Stimulated activated CD4-positive, alpha-beta T cell treated with anti-CD3 and anti-CD28 coated beads, Interleukin-1b, Interleukin-23, amount 100 ng/mL, for 1 hour (primary cell): ENCODE results near the gene PIM1.
A peak's percentile ranks its signal among the peaks of the same experiment; 100 is the strongest.
"Not testable (repeated sequence)": the region's sequence is repeated elsewhere in the genome, so short reads cannot be mapped to it uniquely, and the experiment has no call there.

Source experiments
- DNase-seq, 2 donors: peaks; one replicate each; pipeline ENCODE4 v3.0.0-alpha.2; 2020; ENCODE audit warnings: low read depth in 2 of 2

PIM1 gene

DNA sequence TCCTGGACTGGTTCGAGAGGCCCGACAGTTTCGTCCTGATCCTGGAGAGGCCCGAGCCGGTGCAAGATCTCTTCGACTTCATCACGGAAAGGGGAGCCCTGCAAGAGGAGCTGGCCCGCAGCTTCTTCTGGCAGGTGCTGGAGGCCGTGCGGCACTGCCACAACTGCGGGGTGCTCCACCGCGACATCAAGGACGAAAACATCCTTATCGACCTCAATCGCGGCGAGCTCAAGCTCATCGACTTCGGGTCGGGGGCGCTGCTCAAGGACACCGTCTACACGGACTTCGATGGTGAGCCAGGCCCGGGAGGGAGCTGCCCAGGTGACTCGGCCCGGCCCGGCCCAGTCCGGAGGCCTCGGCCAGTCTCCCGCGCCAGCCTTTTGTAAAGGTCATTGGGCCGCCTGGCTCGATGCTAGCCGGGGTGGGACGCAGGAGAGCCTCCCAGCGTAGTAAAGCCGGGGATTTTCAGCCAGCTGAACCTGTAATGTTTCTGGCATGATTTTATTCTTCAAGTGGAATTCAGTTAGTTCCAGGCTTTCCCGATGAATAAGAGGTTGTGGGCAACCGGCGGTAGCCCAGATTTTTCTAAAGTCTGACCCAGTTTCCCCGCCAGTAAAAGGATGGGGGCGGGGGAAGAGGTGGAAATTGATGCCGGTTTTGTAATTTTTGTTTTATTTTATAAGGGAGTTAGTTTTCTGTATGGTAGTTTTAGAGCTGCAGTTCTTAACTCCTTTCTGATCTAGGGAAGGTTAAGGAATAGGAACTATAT lies 1.4 kb downstream of the PIM1 start:
- DNase-seq = no peak

DNA sequence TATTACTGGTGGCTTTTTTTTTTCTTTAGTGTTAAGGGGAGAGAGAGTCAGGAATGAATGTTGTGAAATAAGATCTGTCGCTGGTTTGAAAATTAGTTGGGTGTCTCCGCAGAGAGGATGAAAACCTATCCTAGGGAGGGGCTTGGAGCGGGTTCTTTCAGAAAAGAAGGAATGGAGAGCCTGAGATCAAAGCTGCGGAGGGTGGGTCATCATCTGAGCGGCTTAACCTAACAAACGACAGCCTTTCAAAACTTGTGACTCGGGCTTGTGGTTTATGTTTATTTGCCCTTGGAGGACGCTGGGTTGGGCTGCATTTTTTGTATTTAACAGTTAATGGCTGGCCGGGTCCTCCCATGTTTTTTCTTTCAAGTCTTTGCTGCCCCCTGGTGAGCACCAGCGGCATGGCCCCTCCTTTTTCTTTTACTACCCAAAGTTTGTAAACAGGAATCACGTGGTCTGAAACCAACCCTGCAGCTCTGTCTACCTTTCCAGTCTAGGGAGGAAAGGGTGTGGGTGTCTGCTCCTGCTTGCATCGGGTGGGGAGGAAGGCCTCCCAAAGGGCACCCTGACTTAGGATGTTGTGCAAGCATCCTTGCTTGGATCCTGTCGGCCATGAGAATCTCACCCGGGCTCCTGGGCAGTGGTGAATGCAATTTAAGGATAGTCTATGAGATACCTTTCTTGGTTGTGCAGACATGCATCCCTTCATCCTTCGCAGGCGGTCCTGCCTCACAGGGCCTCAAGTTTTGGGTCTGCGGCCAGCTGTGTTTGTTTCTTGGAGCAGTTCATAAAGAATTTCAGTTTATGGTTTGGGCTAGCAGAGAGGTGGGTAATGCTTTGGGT lies 2.2 kb downstream of the PIM1 start:
- peak; percentile 81 to 90 for DNase-seq

DNA sequence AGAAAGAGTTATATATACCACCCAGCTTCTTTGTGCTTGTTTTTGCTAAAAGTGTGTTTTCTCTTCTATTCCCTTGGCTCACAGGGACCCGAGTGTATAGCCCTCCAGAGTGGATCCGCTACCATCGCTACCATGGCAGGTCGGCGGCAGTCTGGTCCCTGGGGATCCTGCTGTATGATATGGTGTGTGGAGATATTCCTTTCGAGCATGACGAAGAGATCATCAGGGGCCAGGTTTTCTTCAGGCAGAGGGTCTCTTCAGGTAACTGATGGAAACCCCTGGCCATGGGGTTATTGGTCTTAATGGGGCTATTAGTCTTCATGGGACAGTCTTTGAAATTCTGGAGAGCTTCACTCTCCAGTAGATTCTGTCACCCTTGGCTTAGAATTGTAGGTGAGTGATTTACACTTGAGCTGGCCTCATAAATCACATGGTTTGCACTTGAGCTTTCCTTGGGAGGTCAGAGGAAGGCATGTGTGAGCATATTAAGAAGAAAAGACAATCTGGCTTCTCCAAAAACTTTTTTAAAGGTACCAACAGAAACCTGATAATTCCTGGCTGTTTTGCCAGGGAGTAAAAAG lies 3.0 kb downstream of the PIM1 start:
- no peak for DNase-seq

GRCh38 chr6:37173493-37174195 lies 3.7 kb downstream of the PIM1 start:
- no peak for DNase-seq

GRCh38 chr6:37174196-37174514 lies 4.2 kb downstream of the PIM1 start:
- no peak for DNase-seq

DNA sequence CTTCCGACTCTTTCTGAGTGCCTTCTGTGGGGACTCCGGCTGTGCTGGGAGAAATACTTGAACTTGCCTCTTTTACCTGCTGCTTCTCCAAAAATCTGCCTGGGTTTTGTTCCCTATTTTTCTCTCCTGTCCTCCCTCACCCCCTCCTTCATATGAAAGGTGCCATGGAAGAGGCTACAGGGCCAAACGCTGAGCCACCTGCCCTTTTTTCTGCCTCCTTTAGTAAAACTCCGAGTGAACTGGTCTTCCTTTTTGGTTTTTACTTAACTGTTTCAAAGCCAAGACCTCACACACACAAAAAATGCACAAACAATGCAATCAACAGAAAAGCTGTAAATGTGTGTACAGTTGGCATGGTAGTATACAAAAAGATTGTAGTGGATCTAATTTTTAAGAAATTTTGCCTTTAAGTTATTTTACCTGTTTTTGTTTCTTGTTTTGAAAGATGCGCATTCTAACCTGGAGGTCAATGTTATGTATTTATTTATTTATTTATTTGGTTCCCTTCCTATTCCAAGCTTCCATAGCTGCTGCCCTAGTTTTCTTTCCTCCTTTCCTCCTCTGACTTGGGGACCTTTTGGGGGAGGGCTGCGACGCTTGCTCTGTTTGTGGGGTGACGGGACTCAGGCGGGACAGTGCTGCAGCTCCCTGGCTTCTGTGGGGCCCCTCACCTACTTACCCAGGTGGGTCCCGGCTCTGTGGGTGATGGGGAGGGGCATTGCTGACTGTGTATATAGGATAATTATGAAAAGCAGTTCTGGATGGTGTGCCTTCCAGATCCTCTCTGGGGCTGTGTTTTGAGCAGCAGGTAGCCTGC lies 4.8 kb downstream of the PIM1 start:
- DNase-seq = no peak

- DNase-seq = no peak
Observed at GRCh38 chr6:37175332-37176267, 5.6 kb downstream of the PIM1 start.

DNA sequence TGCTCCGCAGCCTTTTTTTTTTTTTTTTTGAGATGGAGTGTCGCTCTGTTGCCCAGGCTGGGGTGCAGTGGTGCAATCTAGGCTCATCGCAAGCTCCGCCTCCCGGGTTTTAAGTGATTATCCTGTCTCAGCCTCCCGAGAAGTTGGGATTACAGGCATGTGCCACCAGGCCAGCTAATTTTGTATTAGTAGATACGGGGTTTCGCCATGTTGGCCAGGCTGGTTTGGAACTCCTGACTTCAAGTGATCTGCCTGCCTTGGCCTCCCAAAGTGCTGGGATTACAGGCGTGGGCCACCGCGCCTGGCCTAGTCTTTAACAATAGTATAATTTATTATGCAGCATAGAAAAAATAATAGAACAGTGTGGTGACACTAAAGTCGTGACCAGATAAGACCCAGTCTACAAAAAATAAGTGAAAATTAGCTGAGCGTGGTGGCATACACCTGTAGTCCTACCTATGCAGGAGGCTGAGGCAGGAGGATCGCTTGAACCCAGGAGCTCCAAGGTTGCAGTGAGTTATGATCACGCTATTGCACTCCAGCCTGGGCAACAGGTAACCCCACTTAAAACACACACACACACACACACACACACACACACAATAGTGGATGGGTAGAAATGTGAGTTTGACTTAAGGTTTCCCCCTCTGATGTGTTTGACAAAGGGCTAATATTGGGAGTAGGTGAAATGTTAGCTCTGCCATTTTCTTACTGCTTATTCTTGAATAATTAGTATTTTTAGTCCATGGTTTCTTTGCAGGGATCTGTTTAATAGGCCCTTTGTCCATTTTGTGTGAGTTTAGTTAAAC lies 6.5 kb downstream of the PIM1 start:
- DNase-seq = no peak

DNA sequence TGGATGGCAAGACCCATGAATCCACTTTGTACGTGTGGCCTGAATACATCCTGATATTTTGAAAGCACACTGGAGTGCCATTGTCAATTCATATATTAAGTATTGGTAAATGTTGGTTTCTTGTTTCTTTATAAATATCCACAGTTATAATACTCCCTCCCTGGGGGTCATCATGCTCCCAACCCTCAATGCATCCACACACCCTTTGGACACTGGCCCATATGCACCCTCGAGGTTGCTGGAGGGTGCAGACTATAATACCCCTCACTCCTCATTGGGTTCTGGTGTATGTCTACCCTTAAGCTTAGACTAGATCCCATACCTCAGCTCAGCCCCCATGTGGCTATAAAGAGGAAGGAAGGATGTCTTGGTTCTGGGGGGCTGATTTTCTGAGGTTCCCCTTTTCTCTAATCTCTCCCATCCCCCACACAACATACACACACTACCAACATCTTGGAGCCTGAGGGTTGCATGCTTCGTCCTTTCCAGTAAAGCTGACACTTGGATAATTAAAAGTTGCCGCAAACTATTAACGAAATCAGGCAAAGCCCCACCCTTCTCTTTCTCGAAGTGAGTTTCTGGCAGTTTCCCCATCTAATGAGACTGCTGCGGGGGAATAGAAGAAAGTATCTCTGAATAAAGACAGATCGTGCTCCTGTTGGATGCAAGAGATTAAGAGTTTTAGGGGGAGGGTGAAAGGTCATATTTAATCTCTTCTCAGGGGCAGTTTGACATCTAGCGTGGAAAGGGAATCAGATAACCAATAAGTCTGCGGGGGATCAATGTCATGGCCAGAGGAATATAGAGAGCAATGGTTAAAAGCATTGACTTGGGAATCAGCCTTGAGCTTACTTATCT lies 7.4 kb downstream of the PIM1 start:
- DNase-seq = no peak

- DNase-seq = no peak
Observed at GRCh38 chr6:37177935-37178517, 8.1 kb downstream of the PIM1 start.

DNA sequence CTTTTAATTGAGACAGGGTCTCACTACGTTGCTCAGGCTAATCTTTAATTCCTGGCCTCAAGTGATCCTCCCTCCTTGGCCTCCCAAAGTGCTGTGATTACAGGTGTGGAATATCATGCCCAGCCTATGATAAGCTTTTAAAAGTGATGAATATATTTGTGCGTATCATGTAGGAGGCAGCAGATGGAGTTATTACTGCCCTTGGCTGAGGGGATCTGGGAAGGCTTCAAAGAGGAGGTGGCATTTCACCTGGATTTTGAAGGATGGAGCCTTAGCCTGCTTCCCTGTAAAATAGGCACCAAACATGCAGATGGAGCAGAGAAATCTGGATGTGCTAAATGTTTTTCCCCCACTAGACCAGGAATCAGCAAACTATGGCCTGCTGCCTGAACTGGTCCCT lies 10.1 kb downstream of the PIM1 start:
- DNase-seq = no peak

DNA sequence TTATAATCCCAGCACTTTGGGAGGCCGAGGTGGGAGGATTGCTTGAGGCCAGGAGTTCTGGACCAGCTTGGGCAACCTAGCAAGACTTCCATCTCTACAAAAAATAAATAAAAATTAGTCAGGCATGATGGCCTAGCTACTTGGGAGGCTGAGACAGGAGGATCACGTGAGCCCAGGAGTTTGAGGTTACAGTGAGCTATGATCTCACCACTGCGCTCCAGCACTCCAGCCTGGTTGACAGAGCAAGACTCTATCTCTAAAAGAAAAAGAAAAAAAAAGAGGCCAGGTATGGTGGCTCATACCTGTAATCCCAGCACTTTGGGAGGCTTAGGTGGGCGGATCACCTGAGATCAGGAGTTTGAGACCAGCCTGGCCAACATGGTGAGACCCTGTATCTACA lies 10.7 kb downstream of the PIM1 start:
- DNase-seq = not testable (repeated sequence)

GRCh38 chr6:37182736-37183590 lies 13.0 kb downstream of the PIM1 start:
- DNase-seq = no peak

DNA sequence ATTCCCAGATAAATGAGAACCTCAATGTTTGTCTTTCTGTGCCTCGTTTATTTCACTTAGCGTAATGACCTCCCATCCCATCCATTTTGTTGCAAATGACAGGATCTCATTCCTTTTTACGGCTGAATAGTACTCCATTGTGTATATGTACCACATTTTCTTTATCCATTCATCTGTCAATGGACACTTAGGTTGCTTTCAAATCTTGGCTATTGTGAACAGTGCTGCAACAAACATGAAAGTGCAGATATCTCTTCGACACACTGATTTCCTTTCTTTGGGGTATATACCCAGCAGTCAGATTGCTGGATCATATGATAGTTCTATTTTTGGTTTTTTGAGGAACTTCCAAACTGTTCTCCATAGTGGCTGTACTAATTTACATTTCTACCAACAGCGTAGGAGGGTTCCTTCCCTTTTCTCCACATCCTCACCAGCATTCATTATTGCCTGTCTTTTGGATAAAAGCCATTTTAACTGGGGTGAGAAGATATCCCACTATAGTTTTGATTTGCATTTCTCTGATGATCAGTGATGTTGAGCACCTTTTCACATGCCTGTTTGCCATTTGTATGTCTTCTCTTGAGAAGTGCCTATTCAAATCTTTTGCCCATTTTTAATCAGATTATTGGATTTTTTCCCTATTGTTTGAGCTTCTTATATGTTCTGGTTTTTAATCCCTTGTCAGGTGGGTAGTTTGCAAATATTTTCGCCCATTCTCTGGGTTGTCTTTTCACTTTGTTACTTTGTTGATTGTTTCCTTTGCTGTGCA lies 16.2 kb downstream of the PIM1 start:
- DNase-seq = not testable (repeated sequence)

GRCh38 chr6:37187321-37188022 lies 17.5 kb downstream of the PIM1 start:
- no peak for DNase-seq
